Activated CD8-positive, alpha-beta T cell treated with anti-CD3 and anti-CD28 coated beads, Interleukin-2, amount 10 ng/mL, durations not matched to agents 7 days and 5 days (primary cell): Measurements from ENCODE around the gene TMPRSS13. TPM values are rescaled to one million over a fixed set of nuclear protein-coding genes. Genes with fewer than 3 reads are reported as not detected.

ENCODE experiments used
- ATAC-seq: fragments of 150-1000 bp; cut with Tn5 transposase; one replicate; pipeline ENCODE4 v1.10.0; 2021; ENCODE audit warnings: moderate library complexity
- CTCF ChIA-PET: fragments of 350-600 bp; sonication (Branson Sonifier 250); formaldehyde crosslinking; loops from one replicate; lab custom pipeline; 2021; ENCODE audit warnings: antibody characterized with exemption; lab: Charles Lee
- POLR2A ChIA-PET: fragments of 350-600 bp; sonication (Branson Sonifier 250); formaldehyde crosslinking; loops from one replicate; lab custom pipeline; 2021; ENCODE audit warnings: antibody characterized with exemption; lab: Charles Lee
- DNase-seq: peaks from one replicate; pipeline ENCODE4 v3.0.0-alpha.2; 2020
- H3K27ac Mint-ChIP-seq: one replicate; pipeline ENCODE4 v1.8.0; 2021; ENCODE audit warnings: mild to moderate bottlenecking, mixed read lengths
- H3K27me3 Mint-ChIP-seq: one replicate; pipeline ENCODE4 v1.8.0; 2021; ENCODE audit warnings: low read depth, mixed read lengths
- H3K36me3 Mint-ChIP-seq: one replicate; pipeline ENCODE4 v1.8.0; 2021; ENCODE audit warnings: low read depth, mixed read lengths
- H3K4me1 Mint-ChIP-seq: one replicate; pipeline ENCODE4 v1.8.0; 2021; ENCODE audit warnings: low read depth, mixed read lengths
- H3K4me3 Mint-ChIP-seq: one replicate; pipeline ENCODE4 v1.8.0; 2021; ENCODE audit warnings: mild to moderate bottlenecking, mixed read lengths
- H3K9me3 Mint-ChIP-seq: one replicate; pipeline ENCODE4 v1.8.0; 2022; ENCODE audit warnings: mixed read lengths; ENCODE audit not compliant: insufficient read depth
- total RNA-seq, 2 experiments: library from RNA; stranded (reverse); gene quantifications; one replicate each; pipeline ENCODE4 v1.2.3, GENCODE V29; 2021

Gene TMPRSS13
- total RNA-seq, 2 experiments from 2014 or later = 1.8 to 2.5 TPM

GRCh38 chr11:117941976-117942654 is 12.9 kb upstream of the TMPRSS13 start:
- peak; percentile 19 for DNase-seq
- H3K9me3 Mint-ChIP-seq = peaks cover 6% of the 10 kb centered on the region
- POLR2A ChIA-PET = interaction anchor here (0.6 to 1.0 kb wide), 3 partner anchors 11 to 477 kb away, joined by 3 to 5 read pairs (median 3); no protein-coding TSS in a partner anchor
- CTCF ChIA-PET = interaction anchor here (1.1 to 16.7 kb wide), 13 partner anchors 9 to 134 kb away, joined by 3 to 436 read pairs (median 4); partner anchors contain the start of gene FXYD2
- no peaks in the 10 kb centered on the region for H3K27me3 Mint-ChIP-seq
- ATAC-seq = no peak
- peaks cover 64% of the 10 kb centered on the region for H3K4me1 Mint-ChIP-seq
- H3K4me3 Mint-ChIP-seq = no peak overlapping the region
- peaks cover 12% of the 10 kb centered on the region for H3K36me3 Mint-ChIP-seq
- H3K27ac Mint-ChIP-seq = no peak overlapping the region

GRCh38 chr11:117941163-117941707 is 12.0 kb upstream of the TMPRSS13 start:
- POLR2A ChIA-PET = interaction anchor here (0.6 to 1.0 kb wide), 3 partner anchors 10 to 478 kb away, joined by 3 to 5 read pairs (median 3); no protein-coding TSS in a partner anchor
- CTCF ChIA-PET = interaction anchor here (1.1 to 16.7 kb wide), 7 partner anchors 10 to 134 kb away, joined by 3 to 436 read pairs (median 124); partner anchors contain the start of gene FXYD2
- Mint-ChIP-seq H3K9me3 (peaks cover 6% of the 10 kb centered on the region), H3K27me3 (no peaks in the 10 kb centered on the region), H3K36me3 (peaks cover 12% of the 10 kb centered on the region), H3K27ac (no peak overlapping the region), H3K4me1 (peaks cover 60% of the 10 kb centered on the region), H3K4me3 (no peak overlapping the region)
- DNase-seq = peak; percentile 21
- peak; percentile 38 for ATAC-seq

- no peaks in the 10 kb centered on the region for H3K27me3 Mint-ChIP-seq
- no peak for DNase-seq
- no peak overlapping the region for H3K27ac Mint-ChIP-seq
- ChIA-PET CTCF (interaction anchor here (0.6 to 16.7 kb wide), 9 partner anchors 10 to 515 kb away, joined by 3 to 436 read pairs (median 4); partner anchors contain the start of gene FXYD2), POLR2A (no interaction called here)
- ATAC-seq = no peak
- peaks cover 6% of the 10 kb centered on the region for H3K9me3 Mint-ChIP-seq
- no peak overlapping the region for H3K4me3 Mint-ChIP-seq
- peaks cover 12% of the 10 kb centered on the region for H3K36me3 Mint-ChIP-seq
- peaks cover 58% of the 10 kb centered on the region for H3K4me1 Mint-ChIP-seq
Measured at GRCh38 chr11:117940736-117941135, 11.5 kb upstream of the TMPRSS13 start.

- Mint-ChIP-seq H3K27me3 (no peaks in the 10 kb centered on the region), H3K36me3 (peaks cover under 1% of the 10 kb centered on the region), H3K9me3 (no peaks in the 10 kb centered on the region), H3K27ac (no peak overlapping the region), H3K4me3 (no peak overlapping the region), H3K4me1 (peaks cover 62% of the 10 kb centered on the region)
- DNase-seq (no peak), ATAC-seq (no peak)
- ChIA-PET POLR2A (interaction anchor here (0.6 kb wide), 1 partner anchor 14 kb away, joined by 3 read pairs; no protein-coding TSS in a partner anchor), CTCF (interaction anchor here (0.6 to 11.6 kb wide), 8 partner anchors 10 to 130 kb away, joined by 3 to 172 read pairs (median 4); no protein-coding TSS in a partner anchor)
Measured at GRCh38 chr11:117936973-117937372, 7.8 kb upstream of the TMPRSS13 start.

DNA sequence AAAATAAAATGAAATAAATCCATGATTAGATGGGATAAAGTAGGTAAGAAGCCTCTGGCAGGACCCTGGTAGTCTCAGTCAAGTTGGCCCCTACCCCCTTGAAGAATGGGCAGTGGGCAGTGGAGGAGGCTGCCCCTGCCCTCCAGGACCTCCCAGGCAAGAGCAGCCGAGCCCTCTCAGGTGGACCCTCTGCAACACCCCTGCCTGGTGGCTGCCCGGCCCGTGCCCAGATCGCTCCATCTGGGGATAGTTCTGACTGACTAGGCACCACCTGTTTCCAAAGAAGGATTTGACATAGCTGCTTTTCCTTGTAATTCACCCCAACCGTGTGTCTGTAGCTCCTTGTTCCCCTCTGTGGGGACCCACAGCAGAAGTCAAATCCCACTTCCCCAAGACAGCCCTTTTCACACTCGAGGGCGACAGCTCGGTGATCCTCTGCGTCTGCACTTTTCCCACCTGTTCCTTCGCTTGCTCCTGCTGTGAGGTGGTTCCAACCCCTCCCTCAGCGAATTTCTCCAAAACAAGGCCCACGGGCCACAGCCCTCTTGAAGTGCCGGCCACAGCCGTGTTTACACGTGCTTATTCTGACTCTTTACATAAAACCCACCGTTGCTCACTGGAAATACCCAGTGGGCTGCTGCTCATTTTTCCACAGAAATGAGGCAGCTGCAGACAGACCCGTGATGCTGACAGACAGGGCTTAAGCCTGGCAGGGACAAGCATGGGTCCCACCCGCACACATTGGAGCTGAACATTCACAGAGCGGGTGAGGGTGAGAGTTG is 5.5 kb upstream of the TMPRSS13 start:
- Mint-ChIP-seq H3K4me1 (peaks cover 70% of the 10 kb centered on the region), H3K4me3 (no peak overlapping the region)

GRCh38 chr11:117933930-117934329 is 4.7 kb upstream of the TMPRSS13 start:
- Mint-ChIP-seq H3K4me1 (peaks cover 77% of the 10 kb centered on the region), H3K27me3 (no peaks in the 10 kb centered on the region), H3K9me3 (no peaks in the 10 kb centered on the region), H3K36me3 (no peaks in the 10 kb centered on the region), H3K27ac (peak overlapping the region; percentile 68), H3K4me3 (no peak overlapping the region)
- no peak for ATAC-seq
- no peak for DNase-seq
- ChIA-PET CTCF (interaction anchor here (3.0 to 11.6 kb wide), 3 partner anchors 13 to 125 kb away, joined by 16 to 172 read pairs (median 26); no protein-coding TSS in a partner anchor), POLR2A (no interaction called here)

More for the DNA sequence above, 5.5 kb upstream of the TMPRSS13 start:
- ChIA-PET CTCF (interaction anchor here (1.1 to 11.6 kb wide), 6 partner anchors 12 to 127 kb away, joined by 3 to 172 read pairs (median 10); no protein-coding TSS in a partner anchor), POLR2A (no interaction called here)
- DNase-seq = no peak
- ATAC-seq = no peak
- H3K27ac Mint-ChIP-seq = no peak overlapping the region
- no peaks in the 10 kb centered on the region for H3K9me3 Mint-ChIP-seq
- no peaks in the 10 kb centered on the region for H3K27me3 Mint-ChIP-seq
- H3K36me3 Mint-ChIP-seq = no peaks in the 10 kb centered on the region

GRCh38 chr11:117933475-117933874 is 4.3 kb upstream of the TMPRSS13 start:
- H3K4me3 Mint-ChIP-seq = no peak overlapping the region
- peak overlapping the region; percentile 68 for H3K27ac Mint-ChIP-seq
- CTCF ChIA-PET = interaction anchor here (1.0 to 11.6 kb wide), 4 partner anchors 10 to 125 kb away, joined by 3 to 172 read pairs (median 26); no protein-coding TSS in a partner anchor
- H3K36me3 Mint-ChIP-seq = no peaks in the 10 kb centered on the region
- H3K27me3 Mint-ChIP-seq = no peaks in the 10 kb centered on the region
- POLR2A ChIA-PET = no interaction called here
- H3K4me1 Mint-ChIP-seq = peaks cover 82% of the 10 kb centered on the region
- ATAC-seq (no peak), DNase-seq (no peak)
- no peaks in the 10 kb centered on the region for H3K9me3 Mint-ChIP-seq

- peak overlapping the region; percentile 68 for H3K27ac Mint-ChIP-seq
- no peak for DNase-seq
- no peaks in the 10 kb centered on the region for H3K27me3 Mint-ChIP-seq
Measured at GRCh38 chr11:117932947-117933346, 3.7 kb upstream of the TMPRSS13 start.

DNA sequence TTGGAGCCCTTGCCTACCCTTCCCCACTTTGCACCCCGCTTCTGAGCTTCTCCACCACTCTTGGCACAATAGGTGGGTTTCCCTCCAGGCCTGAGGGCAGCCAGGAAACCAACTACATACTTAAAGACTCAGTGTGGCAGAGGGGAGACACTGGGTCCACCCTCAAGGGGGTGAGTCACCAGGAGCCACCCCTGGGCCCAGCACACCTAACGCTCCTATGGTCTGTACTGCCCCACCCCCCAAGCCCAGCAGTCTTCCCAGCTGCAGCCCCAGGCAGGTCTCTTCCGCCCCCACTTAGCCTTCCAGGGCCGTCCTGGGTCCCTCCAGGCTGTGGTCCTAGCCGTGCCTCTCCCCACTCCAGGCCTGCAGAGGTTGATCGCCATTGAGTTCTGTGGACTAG is 3.2 kb upstream of the TMPRSS13 start:
- Mint-ChIP-seq H3K4me3 (no peak overlapping the region), H3K27ac (peak overlapping the region; percentile 93), H3K9me3 (no peaks in the 10 kb centered on the region), H3K27me3 (no peaks in the 10 kb centered on the region), H3K36me3 (no peaks in the 10 kb centered on the region), H3K4me1 (peaks cover 84% of the 10 kb centered on the region)
- ChIA-PET POLR2A (interaction anchor here (1.7 kb wide), 1 partner anchor 19 kb away, joined by 6 read pairs; no protein-coding TSS in a partner anchor), CTCF (interaction anchor here (0.8 to 11.6 kb wide), 11 partner anchors 9 to 124 kb away, joined by 3 to 172 read pairs (median 8); partner anchors contain the start of gene FXYD2)
- DNase-seq (no peak), ATAC-seq (no peak)

More at GRCh38 chr11:117932947-117933346, 3.7 kb upstream of the TMPRSS13 start:
- H3K36me3 Mint-ChIP-seq = no peaks in the 10 kb centered on the region
- H3K4me1 Mint-ChIP-seq = peaks cover 85% of the 10 kb centered on the region
- no peak for ATAC-seq
- CTCF ChIA-PET = interaction anchor here (0.9 to 11.6 kb wide), 6 partner anchors 9 to 124 kb away, joined by 3 to 172 read pairs (median 22); no protein-coding TSS in a partner anchor
- H3K9me3 Mint-ChIP-seq = no peaks in the 10 kb centered on the region
- H3K4me3 Mint-ChIP-seq = no peak overlapping the region
- POLR2A ChIA-PET = no interaction called here

- Mint-ChIP-seq H3K4me1 (peaks cover 83% of the 10 kb centered on the region), H3K4me3 (no peak overlapping the region), H3K36me3 (no peaks in the 10 kb centered on the region), H3K27ac (peak overlapping the region; percentile 93), H3K9me3 (no peaks in the 10 kb centered on the region), H3K27me3 (no peaks in the 10 kb centered on the region)
- ATAC-seq (no peak), DNase-seq (peak; percentile 47)
- ChIA-PET CTCF (interaction anchor here (0.8 to 11.6 kb wide), 11 partner anchors 11 to 123 kb away, joined by 3 to 172 read pairs (median 8); partner anchors contain the start of gene FXYD2), POLR2A (interaction anchor here (1.0 to 1.7 kb wide), 3 partner anchors 11 to 60 kb away, joined by 3 to 6 read pairs (median 4); no protein-coding TSS in a partner anchor)
Measured at GRCh38 chr11:117931971-117932370, 2.8 kb upstream of the TMPRSS13 start.
